Hepatic stellate cell (primary cell): ENCODE results near the gene RNF150.

Source experiments
- DNase-seq: peaks from one replicate; pipeline ENCODE4 v3.0.0; 2011; ENCODE audit warnings: low spot score

The RNF150 gene

GRCh38 chr4:140865253-140866217 is 267.7 kb downstream of the RNF150 start:
- DNase-seq = no peak

- DNase-seq = no peak
These were observed 270.1 kb downstream of the RNF150 start for GRCh38 chr4:140863197-140863596.

DNA sequence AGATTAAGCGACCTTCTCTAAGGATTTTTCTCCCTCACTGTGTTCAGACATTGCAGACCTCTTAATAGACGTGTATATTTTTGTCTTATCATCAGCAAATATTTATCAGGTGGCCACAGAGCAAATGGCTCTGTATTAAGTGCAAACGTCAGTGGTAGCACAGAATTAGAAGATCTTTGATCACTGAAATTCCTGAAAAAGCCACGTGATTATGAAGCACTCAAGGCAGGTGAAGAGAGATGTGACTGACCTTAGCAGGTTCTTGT is 271.2 kb downstream of the RNF150 start:
- no peak for DNase-seq

DNA sequence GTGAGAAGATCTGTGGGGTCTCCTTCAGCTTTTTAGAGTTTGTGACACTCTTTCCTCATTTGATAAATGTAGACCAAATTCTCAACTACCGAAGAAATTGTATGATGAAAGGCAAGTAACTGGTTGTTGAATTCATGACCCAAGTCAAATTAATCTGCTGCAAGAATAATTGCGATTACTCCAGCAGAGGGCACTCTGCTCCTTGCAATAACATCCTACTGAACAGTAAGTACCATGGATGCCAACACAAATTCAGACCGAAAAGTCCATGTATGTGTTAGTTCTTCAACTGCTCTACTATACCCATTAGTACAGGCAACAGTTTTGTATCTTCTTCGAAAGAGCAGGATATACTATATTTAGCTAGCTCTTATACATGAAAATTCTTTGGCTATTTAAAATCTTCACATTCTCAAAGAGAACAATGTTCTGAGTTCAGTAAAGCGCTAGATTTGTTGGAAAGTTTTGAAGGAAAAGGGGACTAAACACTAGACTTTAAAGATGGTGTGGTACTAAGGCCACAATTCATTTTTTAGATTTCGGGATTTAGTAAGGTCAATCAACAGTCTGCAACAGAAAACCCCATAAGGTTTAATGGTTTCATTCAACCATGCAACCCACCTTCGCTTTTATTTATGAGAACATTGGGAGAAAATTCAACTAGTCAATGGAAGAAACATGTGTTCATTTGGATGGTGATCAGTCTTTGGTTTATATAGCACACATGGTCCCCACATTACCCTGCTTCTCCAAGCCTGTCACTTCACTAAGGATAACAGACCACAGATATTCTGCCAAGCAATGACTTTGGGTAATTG is 271.7 kb downstream of the RNF150 start:
- DNase-seq = peak; percentile 35

- DNase-seq = no peak
These were observed 274.4 kb downstream of the RNF150 start for GRCh38 chr4:140858897-140859296.

DNA sequence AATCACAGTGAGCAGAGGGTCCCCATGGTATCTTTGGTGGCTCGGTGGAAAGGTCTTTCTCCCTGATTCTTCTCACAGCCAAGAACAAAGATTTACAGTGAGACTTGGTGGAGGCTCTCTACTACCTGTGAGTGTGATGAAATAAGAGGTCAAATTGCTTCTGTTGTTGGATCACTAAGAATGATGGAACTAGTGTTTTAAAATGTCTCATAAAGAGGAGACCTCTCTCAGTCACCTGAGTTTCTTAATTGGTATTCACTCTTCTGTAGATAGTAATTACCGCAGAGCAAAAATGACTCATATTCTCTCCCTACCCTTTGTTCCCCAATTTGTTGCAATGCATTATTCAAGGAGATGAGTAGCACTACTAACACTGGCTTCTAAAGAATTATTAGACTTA is 276.2 kb downstream of the RNF150 start:
- DNase-seq = no peak

GRCh38 chr4:140856621-140857062 is 276.6 kb downstream of the RNF150 start:
- peak; percentile 19 for DNase-seq

- peak; percentile 4 for DNase-seq
These were observed 279.1 kb downstream of the RNF150 start for GRCh38 chr4:140854168-140854567.

- no peak for DNase-seq
These were observed 281.5 kb downstream of the RNF150 start for GRCh38 chr4:140851804-140852203.

DNA sequence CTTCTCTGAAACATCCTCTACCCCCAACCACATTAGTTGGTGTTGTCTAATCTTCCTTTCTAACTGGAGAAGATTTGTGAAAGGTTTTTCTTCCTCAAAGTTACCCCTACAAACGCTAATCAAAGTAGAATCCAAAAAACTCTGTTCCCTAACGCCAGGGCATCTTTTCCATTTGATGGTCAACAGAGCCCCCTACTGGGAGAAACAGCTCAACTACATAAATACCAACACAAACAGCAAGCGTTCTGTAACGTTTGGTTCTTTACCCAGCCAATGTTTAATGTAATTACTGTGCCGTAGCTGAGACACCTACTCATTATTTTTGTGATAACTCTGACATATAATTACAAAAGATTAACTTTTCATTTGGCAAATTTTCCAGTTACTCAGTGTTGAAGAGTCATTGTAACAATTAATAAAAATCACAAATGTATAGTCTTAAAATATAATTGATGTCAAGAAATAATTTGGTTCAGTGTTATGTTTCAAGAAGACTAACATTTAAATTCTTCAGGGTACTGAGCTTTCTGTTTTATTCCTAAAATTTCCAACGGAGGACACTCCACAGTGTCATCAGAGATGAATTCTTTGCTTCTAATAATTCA is 282.1 kb downstream of the RNF150 start:
- DNase-seq = peak; percentile 42

- no peak for DNase-seq
These were observed 283.7 kb downstream of the RNF150 start for GRCh38 chr4:140849526-140849925.

- no peak for DNase-seq
These were observed 286.5 kb downstream of the RNF150 start for GRCh38 chr4:140846736-140847135.

- no peak for DNase-seq
These were observed 289.2 kb downstream of the RNF150 start for GRCh38 chr4:140844061-140844460.

- no peak for DNase-seq
These were observed 292.1 kb downstream of the RNF150 start for GRCh38 chr4:140841186-140841585.

- no peak for DNase-seq
These were observed 293.1 kb downstream of the RNF150 start for GRCh38 chr4:140839888-140840790.

GRCh38 chr4:140839406-140839805 is 293.9 kb downstream of the RNF150 start:
- DNase-seq = no peak

GRCh38 chr4:140837736-140838135 is 295.5 kb downstream of the RNF150 start:
- DNase-seq = no peak

DNA sequence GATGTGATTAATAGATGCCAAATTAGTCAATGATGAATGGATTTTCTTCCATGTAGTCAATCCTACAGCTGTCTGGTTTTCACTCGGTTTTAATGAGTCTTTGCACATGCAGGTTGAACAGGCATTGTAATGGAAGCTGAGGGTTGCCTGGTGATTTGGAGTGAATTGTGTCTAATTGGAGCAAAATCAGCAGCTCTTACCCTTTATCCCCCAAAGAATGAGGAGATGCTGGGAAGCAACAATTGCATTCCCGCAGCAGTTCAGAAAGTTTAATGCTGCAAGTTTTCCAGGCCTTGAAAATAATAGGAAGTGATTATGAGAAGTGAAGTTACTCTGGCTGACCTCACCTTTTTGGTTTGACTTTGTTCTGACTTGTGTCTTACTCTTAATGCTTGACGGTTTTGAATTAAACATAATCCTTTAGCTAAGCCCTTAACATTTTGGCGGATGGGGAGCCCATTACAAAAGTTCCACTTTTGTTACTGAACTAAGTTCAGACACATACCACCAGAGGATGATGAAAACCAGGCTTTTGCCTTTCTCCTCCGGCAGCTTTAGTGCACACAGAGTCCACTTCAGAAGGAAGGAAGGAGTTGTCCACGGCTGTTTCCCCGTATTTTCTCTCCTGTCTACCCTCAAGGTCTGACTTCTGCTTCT is 298.3 kb downstream of the RNF150 start:
- DNase-seq = no peak

DNA sequence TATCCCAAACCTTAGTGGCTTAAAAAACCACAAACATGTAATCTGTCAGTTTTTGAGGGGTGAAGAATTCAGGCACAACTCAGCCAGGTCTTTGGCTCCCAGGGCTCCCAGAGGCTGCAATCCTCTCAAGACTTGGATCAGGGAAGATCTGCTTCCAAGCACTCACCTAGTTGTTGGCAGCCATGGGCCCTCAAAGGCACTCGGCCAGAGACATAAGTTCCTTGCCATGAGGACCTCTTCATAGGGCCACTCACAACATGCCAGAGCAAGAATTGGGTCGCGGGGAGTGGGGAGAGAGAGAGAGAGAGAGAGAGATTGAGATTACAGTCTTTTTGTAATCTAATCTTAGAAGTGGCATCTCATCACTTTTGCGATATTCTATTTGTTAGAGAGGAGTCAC is 300.0 kb downstream of the RNF150 start:
- no peak for DNase-seq

- no peak for DNase-seq
These were observed 303.4 kb downstream of the RNF150 start for GRCh38 chr4:140829825-140830224.

DNA sequence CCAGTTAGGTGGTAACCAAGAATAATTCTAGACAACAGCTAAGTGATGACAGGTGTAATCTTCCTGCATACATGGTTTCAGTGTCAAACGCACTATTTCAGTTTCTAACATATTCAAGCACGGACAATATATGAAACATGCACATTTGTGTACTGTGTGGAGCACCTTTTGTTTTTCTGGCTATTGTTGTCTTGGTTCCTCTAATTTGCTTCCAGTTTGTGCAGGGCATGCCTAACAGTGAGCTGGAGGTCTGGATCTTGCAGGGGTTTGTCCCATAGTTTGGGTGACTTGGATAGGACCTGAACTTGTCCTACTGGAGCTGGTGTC is 306.6 kb downstream of the RNF150 start:
- DNase-seq = no peak
